Measurements from ENCODE around the gene SEZ6L2. TPM values are rescaled to one million over a fixed set of nuclear protein-coding genes. Genes with fewer than 3 reads are reported as not detected.

The SEZ6L2 gene
- total and polyA plus RNA-seq, 9 of the 15 experiments (the other 6 are each of a cell fraction or from before 2014, with no cell fraction given), result 0.10 to 2.1 (median 0.72) TPM

- TF ChIP-seq, protein P1, sequence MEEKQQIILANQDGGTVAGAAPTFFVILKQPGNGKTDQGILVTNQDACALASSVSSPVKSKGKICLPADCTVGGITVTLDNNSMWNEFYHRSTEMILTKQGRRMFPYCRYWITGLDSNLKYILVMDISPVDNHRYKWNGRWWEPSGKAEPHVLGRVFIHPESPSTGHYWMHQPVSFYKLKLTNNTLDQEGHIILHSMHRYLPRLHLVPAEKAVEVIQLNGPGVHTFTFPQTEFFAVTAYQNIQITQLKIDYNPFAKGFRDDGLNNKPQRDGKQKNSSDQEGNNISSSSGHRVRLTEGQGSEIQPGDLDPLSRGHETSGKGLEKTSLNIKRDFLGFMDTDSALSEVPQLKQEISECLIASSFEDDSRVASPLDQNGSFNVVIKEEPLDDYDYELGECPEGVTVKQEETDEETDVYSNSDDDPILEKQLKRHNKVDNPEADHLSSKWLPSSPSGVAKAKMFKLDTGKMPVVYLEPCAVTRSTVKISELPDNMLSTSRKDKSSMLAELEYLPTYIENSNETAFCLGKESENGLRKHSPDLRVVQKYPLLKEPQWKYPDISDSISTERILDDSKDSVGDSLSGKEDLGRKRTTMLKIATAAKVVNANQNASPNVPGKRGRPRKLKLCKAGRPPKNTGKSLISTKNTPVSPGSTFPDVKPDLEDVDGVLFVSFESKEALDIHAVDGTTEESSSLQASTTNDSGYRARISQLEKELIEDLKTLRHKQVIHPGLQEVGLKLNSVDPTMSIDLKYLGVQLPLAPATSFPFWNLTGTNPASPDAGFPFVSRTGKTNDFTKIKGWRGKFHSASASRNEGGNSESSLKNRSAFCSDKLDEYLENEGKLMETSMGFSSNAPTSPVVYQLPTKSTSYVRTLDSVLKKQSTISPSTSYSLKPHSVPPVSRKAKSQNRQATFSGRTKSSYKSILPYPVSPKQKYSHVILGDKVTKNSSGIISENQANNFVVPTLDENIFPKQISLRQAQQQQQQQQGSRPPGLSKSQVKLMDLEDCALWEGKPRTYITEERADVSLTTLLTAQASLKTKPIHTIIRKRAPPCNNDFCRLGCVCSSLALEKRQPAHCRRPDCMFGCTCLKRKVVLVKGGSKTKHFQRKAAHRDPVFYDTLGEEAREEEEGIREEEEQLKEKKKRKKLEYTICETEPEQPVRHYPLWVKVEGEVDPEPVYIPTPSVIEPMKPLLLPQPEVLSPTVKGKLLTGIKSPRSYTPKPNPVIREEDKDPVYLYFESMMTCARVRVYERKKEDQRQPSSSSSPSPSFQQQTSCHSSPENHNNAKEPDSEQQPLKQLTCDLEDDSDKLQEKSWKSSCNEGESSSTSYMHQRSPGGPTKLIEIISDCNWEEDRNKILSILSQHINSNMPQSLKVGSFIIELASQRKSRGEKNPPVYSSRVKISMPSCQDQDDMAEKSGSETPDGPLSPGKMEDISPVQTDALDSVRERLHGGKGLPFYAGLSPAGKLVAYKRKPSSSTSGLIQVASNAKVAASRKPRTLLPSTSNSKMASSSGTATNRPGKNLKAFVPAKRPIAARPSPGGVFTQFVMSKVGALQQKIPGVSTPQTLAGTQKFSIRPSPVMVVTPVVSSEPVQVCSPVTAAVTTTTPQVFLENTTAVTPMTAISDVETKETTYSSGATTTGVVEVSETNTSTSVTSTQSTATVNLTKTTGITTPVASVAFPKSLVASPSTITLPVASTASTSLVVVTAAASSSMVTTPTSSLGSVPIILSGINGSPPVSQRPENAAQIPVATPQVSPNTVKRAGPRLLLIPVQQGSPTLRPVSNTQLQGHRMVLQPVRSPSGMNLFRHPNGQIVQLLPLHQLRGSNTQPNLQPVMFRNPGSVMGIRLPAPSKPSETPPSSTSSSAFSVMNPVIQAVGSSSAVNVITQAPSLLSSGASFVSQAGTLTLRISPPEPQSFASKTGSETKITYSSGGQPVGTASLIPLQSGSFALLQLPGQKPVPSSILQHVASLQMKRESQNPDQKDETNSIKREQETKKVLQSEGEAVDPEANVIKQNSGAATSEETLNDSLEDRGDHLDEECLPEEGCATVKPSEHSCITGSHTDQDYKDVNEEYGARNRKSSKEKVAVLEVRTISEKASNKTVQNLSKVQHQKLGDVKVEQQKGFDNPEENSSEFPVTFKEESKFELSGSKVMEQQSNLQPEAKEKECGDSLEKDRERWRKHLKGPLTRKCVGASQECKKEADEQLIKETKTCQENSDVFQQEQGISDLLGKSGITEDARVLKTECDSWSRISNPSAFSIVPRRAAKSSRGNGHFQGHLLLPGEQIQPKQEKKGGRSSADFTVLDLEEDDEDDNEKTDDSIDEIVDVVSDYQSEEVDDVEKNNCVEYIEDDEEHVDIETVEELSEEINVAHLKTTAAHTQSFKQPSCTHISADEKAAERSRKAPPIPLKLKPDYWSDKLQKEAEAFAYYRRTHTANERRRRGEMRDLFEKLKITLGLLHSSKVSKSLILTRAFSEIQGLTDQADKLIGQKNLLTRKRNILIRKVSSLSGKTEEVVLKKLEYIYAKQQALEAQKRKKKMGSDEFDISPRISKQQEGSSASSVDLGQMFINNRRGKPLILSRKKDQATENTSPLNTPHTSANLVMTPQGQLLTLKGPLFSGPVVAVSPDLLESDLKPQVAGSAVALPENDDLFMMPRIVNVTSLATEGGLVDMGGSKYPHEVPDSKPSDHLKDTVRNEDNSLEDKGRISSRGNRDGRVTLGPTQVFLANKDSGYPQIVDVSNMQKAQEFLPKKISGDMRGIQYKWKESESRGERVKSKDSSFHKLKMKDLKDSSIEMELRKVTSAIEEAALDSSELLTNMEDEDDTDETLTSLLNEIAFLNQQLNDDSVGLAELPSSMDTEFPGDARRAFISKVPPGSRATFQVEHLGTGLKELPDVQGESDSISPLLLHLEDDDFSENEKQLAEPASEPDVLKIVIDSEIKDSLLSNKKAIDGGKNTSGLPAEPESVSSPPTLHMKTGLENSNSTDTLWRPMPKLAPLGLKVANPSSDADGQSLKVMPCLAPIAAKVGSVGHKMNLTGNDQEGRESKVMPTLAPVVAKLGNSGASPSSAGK (IDR thresholded peaks at IDR 0.05), result peak; percentile 96
- TF ChIP-seq, protein P2, sequence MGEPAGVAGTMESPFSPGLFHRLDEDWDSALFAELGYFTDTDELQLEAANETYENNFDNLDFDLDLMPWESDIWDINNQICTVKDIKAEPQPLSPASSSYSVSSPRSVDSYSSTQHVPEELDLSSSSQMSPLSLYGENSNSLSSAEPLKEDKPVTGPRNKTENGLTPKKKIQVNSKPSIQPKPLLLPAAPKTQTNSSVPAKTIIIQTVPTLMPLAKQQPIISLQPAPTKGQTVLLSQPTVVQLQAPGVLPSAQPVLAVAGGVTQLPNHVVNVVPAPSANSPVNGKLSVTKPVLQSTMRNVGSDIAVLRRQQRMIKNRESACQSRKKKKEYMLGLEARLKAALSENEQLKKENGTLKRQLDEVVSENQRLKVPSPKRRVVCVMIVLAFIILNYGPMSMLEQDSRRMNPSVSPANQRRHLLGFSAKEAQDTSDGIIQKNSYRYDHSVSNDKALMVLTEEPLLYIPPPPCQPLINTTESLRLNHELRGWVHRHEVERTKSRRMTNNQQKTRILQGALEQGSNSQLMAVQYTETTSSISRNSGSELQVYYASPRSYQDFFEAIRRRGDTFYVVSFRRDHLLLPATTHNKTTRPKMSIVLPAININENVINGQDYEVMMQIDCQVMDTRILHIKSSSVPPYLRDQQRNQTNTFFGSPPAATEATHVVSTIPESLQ (CRISPR knock-in tag; IDR thresholded peaks at IDR 0.05), result peak; percentile 74; the same call in 1 of the 2 replicates
- TF ChIP-seq ZBTB17 (CRISPR knock-in tag; IDR thresholded peaks at IDR 0.05) (0 out of 2 replicates have a peak, but pooled peaks have one; percentile 53), MLLT1 (IDR thresholded peaks at IDR 0.05) (peak in 1 of 2 experiments; percentile 12; a peak in 1 of 4 replicates), MBD2 (IDR thresholded peaks at IDR 0.05; ENCODE audit: borderline replicate concordance, low read depth) (peak; percentile 24; the same call in 1 of the 2 replicates), SUPT5H (IDR thresholded peaks at IDR 0.05) (peak; percentile 92), GABPA (tag; conservative IDR thresholded peaks at IDR 0.05; ENCODE audit: low read depth) (peak; percentile 63), SMAD4 (CRISPR knock-in tag; conservative IDR thresholded peaks at IDR 0.05) (peak; percentile 45; the same call in 1 of the 2 replicates), HDGF (IDR thresholded peaks at IDR 0.05) (no peak)
- TF ChIP-seq, protein P3, sequence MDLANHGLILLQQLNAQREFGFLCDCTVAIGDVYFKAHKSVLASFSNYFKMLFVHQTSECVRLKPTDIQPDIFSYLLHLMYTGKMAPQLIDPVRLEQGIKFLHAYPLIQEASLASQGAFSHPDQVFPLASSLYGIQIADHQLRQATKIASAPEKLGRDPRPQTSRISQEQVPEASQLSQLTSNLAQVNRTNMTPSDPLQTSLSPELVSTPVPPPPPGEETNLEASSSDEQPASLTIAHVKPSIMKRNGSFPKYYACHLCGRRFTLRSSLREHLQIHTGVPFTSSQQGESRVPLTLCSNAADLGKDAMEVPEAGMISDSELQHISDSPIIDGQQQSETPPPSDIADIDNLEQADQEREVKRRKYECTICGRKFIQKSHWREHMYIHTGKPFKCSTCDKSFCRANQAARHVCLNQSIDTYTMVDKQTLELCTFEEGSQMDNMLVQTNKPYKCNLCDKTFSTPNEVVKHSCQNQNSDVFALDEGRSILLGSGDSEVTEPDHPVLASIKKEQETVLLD (IDR thresholded peaks at IDR 0.05), result peak; percentile 91
These were observed 26.7 kb upstream of the SEZ6L2 start, which contains the start of gene KCTD13 (continued) for GRCh38 chr16:29925781-29926710.

Measured in K562 (cell line).